Tibial nerve (tissue), 4 donors: ENCODE measurements around the gene TBC1D21. TPM values are rescaled to one million over a fixed set of nuclear protein-coding genes. Genes with fewer than 3 reads are reported as not detected.

ENCODE experiments used
- DNase-seq, 2 donors: peaks; one replicate each; pipeline ENCODE4 v3.0.0-alpha.2; 2019; ENCODE audit warnings: low spot score in 2 of 2
- H3K27ac ChIP-seq, 4 donors: fragments of 200-600 bp; sonication (generic) in 3 of 4; one replicate each; pipeline ENCODE4 v1.5.1; 2017 to 2019; ENCODE audit warnings: mild to moderate bottlenecking in 1 of 4
- H3K27me3 ChIP-seq, 2 donors: fragments of 200-600 bp; sonication (generic) in 1 of 2; one replicate each; pipeline versions ENCODE4 v1.5.1 to v1.6.0; 2017 to 2019
- H3K36me3 ChIP-seq, 3 donors: fragments of 200-600 bp; sonication (generic); one replicate each; pipeline ENCODE4 v1.5.1; 2018 to 2019
- H3K4me1 ChIP-seq, 4 donors: fragments of 200-600 bp; sonication (generic) in 3 of 4; one replicate each; pipeline ENCODE4 v1.5.1; 2017 to 2019
- H3K4me3 ChIP-seq, 4 donors: fragments of 200-600 bp; sonication (generic) in 3 of 4; one replicate each; pipeline ENCODE4 v1.5.1; 2017 to 2019; ENCODE audit warnings: mild to moderate bottlenecking in 1 of 4, moderate library complexity in 1 of 4
- H3K9me3 ChIP-seq, 4 donors: fragments of 200-600 bp; sonication (generic) in 3 of 4; one replicate each; pipeline ENCODE4 v1.5.1; 2017 to 2019
- CTCF ChIP-seq, 5 experiments: fragments of 200-600 bp in 3 of 5; fragments of 450-650 bp in 2 of 5; sonication (generic) in 3 of 5; IDR thresholded peaks; one replicate each; pipeline ENCODE4 v1.5.1; 2016 to 2019; ENCODE audit warnings: antibody characterized with exemption in 5 of 5, mild to moderate bottlenecking in 3 of 5, moderate library complexity in 2 of 5
- EP300 ChIP-seq, 2 donors: sonication (generic); formaldehyde crosslinking; IDR thresholded peaks; one replicate each; pipeline ENCODE4 v1.6.1; 2017; ENCODE audit warnings: antibody characterized with exemption in 2 of 2, mild to moderate bottlenecking in 1 of 2
- POLR2A ChIP-seq, 2 donors: fragments of 450-650 bp; IDR thresholded peaks; one replicate each; pipeline ENCODE4 v1.6.1; 2017; ENCODE audit warnings: antibody characterized with exemption in 2 of 2, mild to moderate bottlenecking in 2 of 2, moderate library complexity in 2 of 2
- WGBS, 2 donors: methylation state at CpG; one replicate each; pipeline ENCODE4 v1.1.5; 2018; 5-methylcytosine and 5-hydroxymethylcytosine counted together
- total RNA-seq, 4 donors: library from RNA; depleted of rRNA; stranded (reverse); fragments of >200 nt; gene quantifications; one replicate each; pipeline ENCODE4 v1.1.0, GENCODE V29; 2016

The TBC1D21 gene
- total RNA-seq, 4 donors from 2014 or later = not detected

- 73 to 74% methylated on average over 10 of the region's 10 CpGs for WGBS, 2 donors
- DNase-seq = no peak
- no peaks in the 10 kb centered on the region for H3K4me1 ChIP-seq
- no peaks in the 10 kb centered on the region for H3K9me3 ChIP-seq
- H3K27ac ChIP-seq = no peak overlapping the region
- no peak for TF ChIP-seq POLR2A (IDR thresholded peaks at IDR 0.05)
- TF ChIP-seq EP300 (IDR thresholded peaks at IDR 0.05) = no peak
- no peak for TF ChIP-seq CTCF (IDR thresholded peaks at IDR 0.05)
- H3K36me3 ChIP-seq = no peaks in the 10 kb centered on the region
- peaks cover 0 to 5% of the 10 kb centered on the region in 2 donors for H3K27me3 ChIP-seq
- H3K4me3 ChIP-seq = no peak overlapping the region
These were observed 15.1 kb downstream of the TBC1D21 start for GRCh38 chr15:73888224-73889041.

- H3K27ac ChIP-seq = no peak overlapping the region
- TF ChIP-seq CTCF (IDR thresholded peaks at IDR 0.05) (no peak), POLR2A (IDR thresholded peaks at IDR 0.05) (no peak), EP300 (IDR thresholded peaks at IDR 0.05) (no peak)
- H3K27me3 ChIP-seq = peaks cover 0 to 5% of the 10 kb centered on the region in 2 donors
- 69% methylated on average over 6 of the region's 6 CpGs for WGBS, 2 donors
- no peaks in the 10 kb centered on the region for H3K36me3 ChIP-seq
- H3K9me3 ChIP-seq = no peaks in the 10 kb centered on the region
- H3K4me1 ChIP-seq = no peaks in the 10 kb centered on the region
- H3K4me3 ChIP-seq = no peak overlapping the region
- no peak for DNase-seq
These were observed 15.8 kb downstream of the TBC1D21 start for GRCh38 chr15:73889053-73889761.

GRCh38 chr15:73889762-73890124, 16.4 kb downstream of the TBC1D21 start:
- Histone ChIP-seq H3K27ac (no peak overlapping the region), H3K4me1 (no peaks in the 10 kb centered on the region), H3K27me3 (peaks cover 0 to 5% of the 10 kb centered on the region in 2 donors), H3K36me3 (no peaks in the 10 kb centered on the region), H3K9me3 (no peaks in the 10 kb centered on the region), H3K4me3 (no peak overlapping the region)
- 44 to 92% methylated on average over 1 of the region's 1 CpG for WGBS, 2 donors
- DNase-seq = no peak
- TF ChIP-seq CTCF (IDR thresholded peaks at IDR 0.05) (no peak), EP300 (IDR thresholded peaks at IDR 0.05) (no peak), POLR2A (IDR thresholded peaks at IDR 0.05) (no peak)

GRCh38 chr15:73891328-73892315, 18.3 kb downstream of the TBC1D21 start:
- no peaks in the 10 kb centered on the region for H3K4me1 ChIP-seq
- TF ChIP-seq CTCF (IDR thresholded peaks at IDR 0.05) = no peak
- TF ChIP-seq EP300 (IDR thresholded peaks at IDR 0.05) = no peak
- TF ChIP-seq POLR2A (IDR thresholded peaks at IDR 0.05) = no peak
- no peak overlapping the region for H3K4me3 ChIP-seq
- H3K9me3 ChIP-seq = no peaks in the 10 kb centered on the region
- no peaks in the 10 kb centered on the region for H3K36me3 ChIP-seq
- no peak overlapping the region for H3K27ac ChIP-seq
- peaks cover 0 to 5% of the 10 kb centered on the region in 2 donors for H3K27me3 ChIP-seq
- 84 to 87% methylated on average over 11 of the region's 11 CpGs for WGBS, 2 donors
- no peak for DNase-seq
